ENCODE measurements around the gene RETREG1. TPM values are rescaled to one million over a fixed set of nuclear protein-coding genes. Genes with fewer than 3 reads are reported as not detected.

RETREG1 gene
- total and polyA plus RNA-seq, 2 of the 13 experiments (the other 11 are each of a cell fraction or from before 2014, with no cell fraction given): 0.07 TPM; not detected in 1

DNA sequence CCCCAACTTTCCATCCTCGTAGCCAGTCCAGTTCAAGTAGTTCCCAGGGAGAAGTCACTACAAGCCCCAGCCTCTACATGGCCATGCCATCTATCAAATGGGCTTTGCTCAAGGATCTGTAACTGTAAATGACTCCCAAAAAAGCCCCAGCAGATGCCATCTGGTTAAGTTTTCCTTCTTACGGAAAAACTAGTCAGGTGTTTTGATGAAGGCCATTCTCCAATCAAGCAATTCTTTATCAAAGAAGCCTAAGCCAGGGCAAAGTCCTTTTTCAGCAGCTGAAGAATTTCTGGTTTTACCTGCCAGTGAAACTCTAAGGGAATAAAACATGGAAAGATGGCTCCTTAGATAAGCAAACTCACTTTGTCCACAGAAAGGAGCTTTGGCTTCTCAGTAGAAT is 129.3 kb downstream of the RETREG1 start:
- H3K27me3 ChIP-seq (ENCODE audit: control insufficient read depth in 1 of 2, insufficient read depth in 2 of 2, low read length in 2 of 2): no peaks in the 10 kb centered on the region; a peak in 1 of 5 replicates
- H3K4me2 ChIP-seq (ENCODE audit: low read depth, low read length): no peak overlapping the region
- in situ Hi-C loops (cut with HindIII; ENCODE audit: extremely low pct_ligation_motif_present, low pct_unique_long_range_greater_than_20kb): loop anchor here (5.0 to 10.0 kb wide), 2 partner anchors 65 to 177 kb away; no protein-coding TSS in a partner anchor
- no TSS peak for BruUV-seq (replicated peaks)
- H3K4me1 ChIP-seq (ENCODE audit: insufficient read depth, low read length): no peaks in the 10 kb centered on the region
- no peak overlapping the region for H2AFZ ChIP-seq (ENCODE audit: low read length)
- TF ChIP-seq PAXIP1 (CRISPR knock-in tag; conservative IDR thresholded peaks at IDR 0.05): no peak
- no peak for FAIRE-seq
- no peak overlapping the region for H3K4me3 ChIP-seq (replicated peaks in 1 of 3; ENCODE audit: insufficient read depth in 1 of 3, low read depth in 2 of 3, low read length in 3 of 3)
- H3K36me3 ChIP-seq (replicated peaks in 1 of 2; ENCODE audit: control insufficient read depth in 1 of 2, insufficient read depth in 2 of 2, low read length in 2 of 2): no peaks in the 10 kb centered on the region
- no peaks in the 10 kb centered on the region for H4K20me1 ChIP-seq (ENCODE audit: insufficient read depth, low read length)
- DNase-seq (ENCODE audit: low spot score): no peak
- H3K9ac ChIP-seq (ENCODE audit: insufficient read depth, low read depth, low read length): no peak overlapping the region
- no peaks in the 10 kb centered on the region for H3K79me2 ChIP-seq (ENCODE audit: insufficient read depth, low read length)
- CTCF ChIA-PET (ENCODE audit: low intra/inter-chr PET ratio, low total read pairs): interaction anchor here (0.7 kb wide), 1 partner anchor 65 kb away, joined by 3 read pairs; no protein-coding TSS in a partner anchor
- intact Hi-C loops (cut with micrococcal nuclease; ENCODE audit: unreplicated experiment): no loop called here
- POLR2A ChIA-PET: no interaction called here
- WGBS (ENCODE audit: low lambda C conversion rate): 52% methylated on average over 2 of the region's 2 CpGs
- ATAC-seq: no peak
- no peaks in the 10 kb centered on the region for H3K9me3 ChIP-seq (ENCODE audit: low read length)
- no peak overlapping the region for H3K27ac ChIP-seq (ENCODE audit: extremely low read length, insufficient read depth, low read length)

DNA sequence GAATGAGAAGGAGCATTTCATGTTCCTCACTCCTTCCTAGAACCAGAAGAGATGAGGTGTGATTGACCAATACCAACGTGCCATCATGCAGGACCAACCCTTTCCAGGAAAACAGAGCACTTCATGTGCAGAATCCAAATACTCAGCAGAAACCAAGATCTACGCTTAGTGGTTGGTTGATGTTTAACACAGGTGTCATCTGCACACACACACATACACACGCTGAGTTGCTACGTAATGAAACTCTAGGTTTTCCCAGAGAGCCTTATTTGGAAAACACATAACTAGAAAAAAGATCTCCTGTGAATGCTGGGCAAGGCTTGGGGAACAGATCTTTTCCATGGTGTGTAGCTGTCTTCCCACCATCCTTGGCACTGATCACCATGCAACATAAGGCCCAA is 130.1 kb downstream of the RETREG1 start:
- ATAC-seq (no peak), DNase-seq (ENCODE audit: low spot score) (no peak), FAIRE-seq (no peak)
- intact Hi-C loops (cut with micrococcal nuclease; ENCODE audit: unreplicated experiment): no loop called here
- H3K4me2 ChIP-seq (ENCODE audit: low read depth, low read length): no peak overlapping the region
- POLR2A ChIA-PET: no interaction called here
- H3K27ac ChIP-seq (ENCODE audit: extremely low read length, insufficient read depth, low read length): no peak overlapping the region
- no peak overlapping the region for H2AFZ ChIP-seq (ENCODE audit: low read length)
- no peaks in the 10 kb centered on the region for H3K79me2 ChIP-seq (ENCODE audit: insufficient read depth, low read length)
- H3K9ac ChIP-seq (ENCODE audit: insufficient read depth, low read depth, low read length): no peak overlapping the region
- CTCF ChIA-PET (ENCODE audit: low intra/inter-chr PET ratio, low total read pairs): no interaction called here
- no peaks in the 10 kb centered on the region for H3K36me3 ChIP-seq (replicated peaks in 1 of 2; ENCODE audit: control insufficient read depth in 1 of 2, insufficient read depth in 2 of 2, low read length in 2 of 2)
- TF ChIP-seq MAFK (conservative IDR thresholded peaks at IDR 0.05 in 1 of 2, IDR thresholded peaks at IDR 0.05 in 1 of 2; ENCODE audit: low read length in 2 of 2): 0 out of 4 replicates have a peak, but pooled peaks of 1 of the 2 experiments have one; percentile 7
- no peak for TF ChIP-seq ZNF337 (CRISPR knock-in tag; IDR thresholded peaks at IDR 0.05; ENCODE audit: borderline replicate concordance, low read depth)
- no peak for TF ChIP-seq ZFX (CRISPR knock-in tag; IDR thresholded peaks at IDR 0.05; ENCODE audit: low read depth)
- H4K20me1 ChIP-seq (ENCODE audit: insufficient read depth, low read length): no peaks in the 10 kb centered on the region
- whole genome bisulfite sequencing (ENCODE audit: low lambda C conversion rate): 6% methylated on average over 4 of the region's 4 CpGs
- H3K4me3 ChIP-seq (replicated peaks in 1 of 3; ENCODE audit: insufficient read depth in 1 of 3, low read depth in 2 of 3, low read length in 3 of 3): no peak overlapping the region
- in situ Hi-C loops (cut with HindIII; ENCODE audit: extremely low pct_ligation_motif_present, low pct_unique_long_range_greater_than_20kb): loop anchor here (5.0 to 10.0 kb wide), 2 partner anchors 66 to 178 kb away; no protein-coding TSS in a partner anchor
- no peaks in the 10 kb centered on the region for H3K4me1 ChIP-seq (ENCODE audit: insufficient read depth, low read length)
- no TSS peak for BruUV-seq (replicated peaks)
- H3K27me3 ChIP-seq (ENCODE audit: control insufficient read depth in 1 of 2, insufficient read depth in 2 of 2, low read length in 2 of 2): no peaks in the 10 kb centered on the region; a peak in 1 of 5 replicates
- H3K9me3 ChIP-seq (ENCODE audit: low read length): no peaks in the 10 kb centered on the region

Measured in HepG2 (cell line).